ENCODE measurements around the gene DNAH14.
"Not testable (repeated sequence)": the region's sequence is repeated elsewhere in the genome, so short reads cannot be mapped to it uniquely, and the experiment has no call there.

DNAH14 gene

GRCh38 chr1:224929335-224930237 is at the start of gene DNAH14:
DNAH14 (plus strand) TSS chr1:224929675; CDS start chr1:224952703, 23,028 bp downstream.
- FAIRE-seq: no peak

GRCh38 chr1:224880593-224881307 is 48.7 kb upstream of the DNAH14 start:
- FAIRE-seq: no peak

- FAIRE-seq: not testable (repeated sequence)
These were observed 48.2 kb upstream of the DNAH14 start for GRCh38 chr1:224881308-224881692.

GRCh38 chr1:224881762-224882211 is 47.7 kb upstream of the DNAH14 start:
- no peak for FAIRE-seq

GRCh38 chr1:224882264-224882663 is 47.2 kb upstream of the DNAH14 start:
- no peak for FAIRE-seq

- FAIRE-seq: no peak
These were observed 46.4 kb upstream of the DNAH14 start for GRCh38 chr1:224883091-224883490.

- peak; percentile 87 for FAIRE-seq
These were observed 45.1 kb upstream of the DNAH14 start for GRCh38 chr1:224884361-224884801.

GRCh38 chr1:224885376-224885775 is 44.1 kb upstream of the DNAH14 start:
- FAIRE-seq: not testable (repeated sequence)

- no peak for FAIRE-seq
These were observed 34.6 kb upstream of the DNAH14 start for GRCh38 chr1:224894915-224895314.

- no peak for FAIRE-seq
These were observed 33.2 kb upstream of the DNAH14 start for GRCh38 chr1:224896130-224896781.

GRCh38 chr1:224897529-224898327 is 31.7 kb upstream of the DNAH14 start:
- FAIRE-seq: no peak

GRCh38 chr1:224898937-224899336 is 30.5 kb upstream of the DNAH14 start:
- no peak for FAIRE-seq

GRCh38 chr1:224900062-224900630 is 29.3 kb upstream of the DNAH14 start:
- FAIRE-seq: no peak

- FAIRE-seq: no peak
These were observed 28.2 kb upstream of the DNAH14 start for GRCh38 chr1:224901087-224901810.

- FAIRE-seq: no peak
These were observed 25.5 kb upstream of the DNAH14 start for GRCh38 chr1:224903955-224904354.

- FAIRE-seq: no peak
These were observed 23.1 kb upstream of the DNAH14 start for GRCh38 chr1:224906340-224906739.

GRCh38 chr1:224911217-224911616 is 18.3 kb upstream of the DNAH14 start:
- no peak for FAIRE-seq

- no peak for FAIRE-seq
These were observed 15.1 kb upstream of the DNAH14 start for GRCh38 chr1:224914292-224914900.

GRCh38 chr1:224919508-224919907 is 10.0 kb upstream of the DNAH14 start:
- FAIRE-seq: no peak

- no peak for FAIRE-seq
These were observed 8.5 kb upstream of the DNAH14 start for GRCh38 chr1:224920930-224921329.

- FAIRE-seq: no peak
These were observed 8.1 kb upstream of the DNAH14 start for GRCh38 chr1:224921354-224921753.

All from endometrium (tissue), 2 donors.